Prostate gland (tissue), 2 donors: ENCODE results near the gene GPX4.

Experiments used
- CTCF ChIP-seq, 4 experiments: fragments of 200-600 bp in 2 of 4; fragments of 450-650 bp in 2 of 4; sonication (generic) in 2 of 4; IDR thresholded peaks; 1 replicate in 3 of 4; 2 replicates in 1 of 4; pipeline ENCODE4 v1.5.1; 2016 to 2019; ENCODE audit warnings: antibody characterized with exemption in 4 of 4, mild to moderate bottlenecking in 2 of 4, moderate library complexity in 2 of 4
- POLR2A ChIP-seq: fragments of 450-650 bp; IDR thresholded peaks from one replicate; pipeline ENCODE4 v1.6.1; 2016; ENCODE audit warnings: antibody characterized with exemption, mild to moderate bottlenecking
- POLR2AphosphoS5 ChIP-seq: sonication (generic); formaldehyde crosslinking; IDR thresholded peaks from one replicate; pipeline ENCODE4 v1.6.1; 2017; ENCODE audit warnings: antibody characterized with exemption

DNA sequence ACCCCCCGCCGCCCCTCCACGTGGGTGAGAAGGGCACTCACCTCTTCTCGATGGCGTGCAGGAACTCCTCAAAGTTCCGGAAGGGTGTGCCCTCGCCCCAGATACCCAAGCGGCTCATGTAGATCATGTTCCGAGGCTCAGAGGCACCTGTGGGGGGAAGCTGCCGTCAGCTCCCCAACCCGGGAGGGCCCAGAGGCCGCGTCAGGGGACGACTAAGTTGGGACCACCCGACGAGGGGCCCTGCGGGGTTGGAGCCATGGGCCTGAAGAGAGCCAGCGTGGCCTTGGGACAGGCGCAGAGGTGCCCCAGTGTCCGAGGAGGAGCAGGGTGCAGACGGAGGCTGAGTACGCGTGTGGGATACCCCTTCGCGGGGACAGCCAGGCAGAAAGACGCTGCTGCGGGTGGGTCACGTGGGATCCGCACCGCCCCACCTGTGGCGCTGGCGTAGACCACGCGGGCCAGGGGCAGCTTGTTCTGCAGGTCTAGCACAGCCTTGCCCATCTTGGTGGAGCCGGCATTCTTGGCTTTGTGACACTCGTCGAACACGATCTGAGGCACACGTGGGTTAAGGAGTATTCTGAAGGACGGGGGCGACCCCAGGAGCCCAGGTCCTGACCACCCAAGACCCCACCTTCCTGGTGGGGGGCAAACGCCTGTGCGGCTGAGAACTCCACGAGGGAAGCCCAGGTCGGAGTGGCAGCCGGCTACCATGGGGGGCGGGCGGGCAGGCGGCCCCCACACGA, 15.9 kb downstream of the GPX4 start:
- TF ChIP-seq CTCF (IDR thresholded peaks at IDR 0.05) = no peak
- TF ChIP-seq POLR2A = no peak
- TF ChIP-seq POLR2AphosphoS5 = no peak
